CD4-positive, alpha-beta T cell treated with Interferon alpha-2 for 1 hour (primary cell): Measurements from ENCODE around the gene SDK1.
"Not testable (repeated sequence)": the region's sequence is repeated elsewhere in the genome, so short reads cannot be mapped to it uniquely, and the experiment has no call there.

Source experiments
- DNase-seq, 2 donors: peaks; one replicate each; pipeline ENCODE4 v3.0.0-alpha.2; 2020 to 2022

Gene SDK1

GRCh38 chr7:3896169-3896765 is 595.2 kb downstream of the SDK1 start:
- no peak for DNase-seq

GRCh38 chr7:3897430-3898372 is 596.6 kb downstream of the SDK1 start:
- peak; percentile 38 to 62 for DNase-seq

DNA sequence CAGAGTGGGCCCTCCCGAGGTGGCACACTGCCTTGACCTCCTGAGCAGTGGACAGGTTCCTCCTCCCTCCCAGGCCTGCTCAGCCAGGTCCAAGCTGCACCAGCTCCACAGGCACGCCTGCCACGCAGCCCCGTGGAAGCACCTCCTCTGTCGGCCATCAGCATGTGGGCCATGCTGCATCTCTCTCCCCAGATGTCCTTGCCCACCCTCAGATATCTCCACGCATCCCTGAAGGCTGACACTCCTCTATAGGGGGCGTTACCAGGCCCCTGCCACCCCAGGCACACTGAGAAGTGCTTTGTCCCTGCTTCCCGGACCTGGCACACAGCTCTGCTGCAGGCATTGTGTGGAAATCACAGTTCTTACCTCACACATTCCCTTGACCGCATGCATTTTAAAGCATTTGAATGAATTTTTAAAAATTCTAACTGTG is 598.5 kb downstream of the SDK1 start:
- DNase-seq, result no peak

DNA sequence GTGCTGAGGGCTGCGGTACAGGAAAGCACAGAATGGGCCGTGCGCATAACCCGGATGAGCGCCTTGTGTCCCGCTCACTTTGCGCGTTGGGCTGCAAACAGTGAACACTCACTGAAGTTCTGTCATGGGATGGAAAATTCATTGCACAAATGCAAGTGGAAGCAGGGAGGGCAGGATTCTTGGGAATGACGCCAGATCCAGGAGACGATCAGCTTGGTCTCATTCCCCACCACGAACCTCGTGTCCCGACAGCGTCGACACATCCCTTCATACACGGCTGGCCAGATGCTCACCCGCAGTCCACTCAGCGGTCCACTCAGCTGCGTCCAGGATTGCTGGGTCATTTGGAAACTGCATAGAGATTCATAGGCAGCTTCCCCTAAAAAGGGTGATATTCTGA is 607.1 kb downstream of the SDK1 start:
- DNase-seq, result no peak

GRCh38 chr7:3909128-3909527 is 608.1 kb downstream of the SDK1 start:
- DNase-seq, result no peak

DNA sequence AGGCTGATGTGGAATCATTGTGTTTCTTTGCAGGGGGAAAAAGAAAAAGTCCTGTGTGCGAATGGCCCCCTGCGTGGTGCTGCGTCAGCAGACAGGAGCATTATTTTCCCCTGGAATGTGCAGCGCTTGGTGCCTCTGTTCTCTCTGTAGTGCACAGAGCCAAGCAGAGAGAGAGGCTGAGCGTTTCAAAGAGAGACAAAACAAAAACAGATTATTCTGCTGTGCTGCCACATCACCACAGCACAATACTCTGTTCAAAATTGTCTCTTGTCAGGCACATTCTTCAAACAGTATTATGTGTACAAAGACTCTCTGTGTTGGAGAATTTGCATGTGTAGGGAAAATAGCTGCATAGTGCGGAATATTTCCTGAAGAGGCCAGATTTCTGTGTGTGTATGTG is 609.0 kb downstream of the SDK1 start:
- no peak for DNase-seq

DNA sequence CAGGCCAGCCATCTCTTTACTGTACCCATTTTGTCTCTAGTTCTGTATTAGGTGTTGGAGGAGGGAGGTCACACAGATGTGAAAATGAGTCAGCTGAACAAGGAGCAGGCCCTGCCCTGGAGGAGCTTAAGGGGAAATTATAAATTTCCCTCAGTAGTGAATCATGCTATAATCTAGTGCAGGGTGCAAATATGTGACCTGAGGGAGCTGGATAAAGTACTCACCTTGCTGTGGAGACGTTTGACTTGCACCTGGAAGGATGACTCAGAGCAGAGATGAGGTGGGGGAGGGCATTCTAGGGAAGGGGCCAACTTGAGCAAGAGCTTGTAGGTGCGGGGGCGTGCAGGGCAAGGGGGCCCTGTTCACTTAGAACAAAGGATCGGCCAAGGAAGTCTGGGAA is 610.6 kb downstream of the SDK1 start:
- DNase-seq, result no peak

GRCh38 chr7:3912291-3912690 is 611.2 kb downstream of the SDK1 start:
- no peak for DNase-seq

DNA sequence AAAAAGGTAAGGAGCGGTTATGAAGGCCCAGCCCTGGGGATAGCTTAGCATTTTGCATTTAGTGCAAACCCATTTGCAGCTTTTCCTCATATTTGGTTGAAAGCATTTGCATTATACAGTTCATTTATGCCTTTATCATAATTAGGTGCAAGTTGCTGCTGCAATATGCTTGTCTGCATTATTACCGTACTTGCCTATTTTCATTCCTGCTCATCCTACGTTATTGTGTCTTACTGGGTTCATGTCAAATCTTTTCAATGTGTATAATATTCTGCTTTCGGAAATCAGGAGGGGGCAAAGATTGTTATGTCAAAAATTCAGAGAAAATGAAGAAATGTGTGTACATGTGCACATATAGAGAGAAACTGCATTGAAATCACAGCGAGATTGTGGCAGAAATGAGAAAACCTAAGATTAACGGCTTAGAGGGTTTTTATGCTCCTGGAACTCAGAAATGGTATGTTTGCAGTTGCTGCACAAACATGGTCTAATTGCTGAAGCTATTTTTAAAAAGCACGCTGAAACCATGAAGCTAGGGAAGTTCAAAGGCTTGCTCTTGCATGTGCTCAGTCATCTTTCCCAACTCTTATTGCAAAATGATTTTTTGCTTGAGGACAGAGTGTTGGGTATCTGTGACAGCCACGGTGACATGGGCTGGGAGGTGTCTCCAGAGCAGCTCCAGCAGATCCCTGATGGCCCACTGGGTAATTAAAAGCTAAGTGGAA is 613.2 kb downstream of the SDK1 start:
- DNase-seq, result no peak

GRCh38 chr7:3915337-3915878 is 614.4 kb downstream of the SDK1 start:
- no peak for DNase-seq

DNA sequence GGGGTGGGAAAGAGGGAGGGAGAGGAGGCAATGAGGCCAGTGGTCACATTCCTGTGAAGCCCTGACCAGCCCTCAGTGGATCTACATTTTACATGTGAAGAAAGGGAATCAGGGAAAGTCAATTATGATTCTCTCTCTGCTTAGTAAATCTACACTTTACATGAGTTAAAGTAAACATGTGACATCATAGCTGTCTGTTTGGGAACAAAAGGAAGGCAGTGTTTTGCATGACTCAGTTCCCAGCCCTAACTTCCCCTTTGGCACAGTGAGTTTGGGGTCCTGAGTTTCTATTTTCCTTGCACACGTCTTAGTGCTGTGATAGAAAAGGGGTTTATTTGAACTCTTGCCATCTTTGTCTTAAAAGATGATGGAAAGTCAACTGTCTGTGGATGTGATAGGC is 615.1 kb downstream of the SDK1 start:
- DNase-seq, result no peak

DNA sequence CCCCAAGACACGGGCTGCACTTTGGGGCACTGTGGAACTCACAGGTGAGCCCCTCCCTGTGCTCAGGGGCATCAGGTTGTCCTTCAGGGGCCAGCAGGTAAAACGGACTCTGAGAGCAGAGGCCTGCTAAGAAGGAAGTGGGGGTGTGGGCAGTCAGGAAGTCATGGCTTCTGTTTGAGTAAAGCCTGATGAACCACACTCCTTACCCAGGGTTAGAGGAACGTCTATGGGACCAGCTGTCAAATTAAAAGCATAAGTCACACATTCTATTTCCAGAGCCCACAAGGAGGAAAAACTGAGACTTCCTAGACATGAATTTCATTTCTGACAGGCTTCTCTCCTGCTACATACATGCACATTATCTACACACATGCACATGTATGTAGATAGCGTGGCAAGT is 616.4 kb downstream of the SDK1 start:
- no peak for DNase-seq

DNA sequence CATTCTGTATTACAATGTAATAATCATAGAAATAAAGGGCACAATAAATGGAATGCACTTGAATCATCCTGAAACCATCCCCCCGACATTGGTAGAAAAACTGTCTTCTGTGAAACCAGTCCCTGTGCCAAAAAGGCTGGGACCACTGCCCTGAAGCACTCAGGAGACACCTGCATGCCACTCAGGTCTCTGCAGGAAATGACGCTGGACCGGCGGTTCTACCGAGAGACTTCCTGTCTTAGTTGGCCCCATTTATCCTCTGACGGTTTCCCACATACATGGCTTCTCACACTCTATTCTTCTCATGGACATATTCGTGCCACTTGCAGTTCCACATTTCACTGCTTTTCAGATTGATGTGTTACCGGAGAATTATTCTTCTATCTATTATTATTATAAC is 617.5 kb downstream of the SDK1 start:
- no peak for DNase-seq

DNA sequence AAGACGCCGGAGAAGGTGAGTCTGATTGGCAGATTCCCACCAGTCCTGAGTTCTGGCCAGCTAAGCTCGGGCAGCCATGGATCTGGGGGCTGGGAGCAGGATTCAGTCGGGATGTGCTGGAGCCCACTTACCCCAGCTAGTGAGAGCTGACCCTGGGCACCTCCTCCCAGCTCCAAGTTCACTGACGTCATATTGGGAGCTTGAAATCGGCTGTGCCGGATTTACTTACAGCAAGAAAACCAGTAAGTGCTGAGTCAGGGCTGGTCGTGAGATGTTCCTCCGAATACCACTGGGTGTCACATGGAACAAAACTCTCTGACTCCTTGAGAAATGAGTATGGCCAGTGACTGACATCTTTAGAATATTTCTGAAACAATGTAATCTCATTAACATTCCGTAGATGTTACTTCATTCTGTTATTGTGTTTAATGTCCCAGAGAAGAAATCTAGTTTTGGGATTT is 621.2 kb downstream of the SDK1 start:
- no peak for DNase-seq

- DNase-seq, result no peak
These were observed 622.4 kb downstream of the SDK1 start for GRCh38 chr7:3923307-3923918.

DNA sequence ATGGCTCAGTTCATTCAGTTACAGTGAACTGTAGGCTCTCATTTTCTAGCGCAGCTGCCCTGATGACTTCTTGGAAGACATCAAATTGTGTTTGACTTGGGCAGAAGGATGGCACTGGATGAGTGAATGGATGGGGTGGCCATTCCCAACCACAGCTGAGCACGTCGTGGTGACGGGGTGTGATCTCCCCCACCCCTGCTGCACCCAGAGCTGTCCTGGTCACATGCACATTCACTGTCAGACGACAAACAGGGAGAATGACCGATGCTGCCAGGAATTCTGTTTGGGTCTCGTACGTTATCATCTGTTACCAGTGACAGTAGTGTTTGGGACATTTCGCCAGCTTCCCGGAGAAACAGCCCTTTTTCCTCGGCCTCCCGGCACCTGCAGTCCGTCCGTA is 623.2 kb downstream of the SDK1 start:
- DNase-seq, result no peak

DNA sequence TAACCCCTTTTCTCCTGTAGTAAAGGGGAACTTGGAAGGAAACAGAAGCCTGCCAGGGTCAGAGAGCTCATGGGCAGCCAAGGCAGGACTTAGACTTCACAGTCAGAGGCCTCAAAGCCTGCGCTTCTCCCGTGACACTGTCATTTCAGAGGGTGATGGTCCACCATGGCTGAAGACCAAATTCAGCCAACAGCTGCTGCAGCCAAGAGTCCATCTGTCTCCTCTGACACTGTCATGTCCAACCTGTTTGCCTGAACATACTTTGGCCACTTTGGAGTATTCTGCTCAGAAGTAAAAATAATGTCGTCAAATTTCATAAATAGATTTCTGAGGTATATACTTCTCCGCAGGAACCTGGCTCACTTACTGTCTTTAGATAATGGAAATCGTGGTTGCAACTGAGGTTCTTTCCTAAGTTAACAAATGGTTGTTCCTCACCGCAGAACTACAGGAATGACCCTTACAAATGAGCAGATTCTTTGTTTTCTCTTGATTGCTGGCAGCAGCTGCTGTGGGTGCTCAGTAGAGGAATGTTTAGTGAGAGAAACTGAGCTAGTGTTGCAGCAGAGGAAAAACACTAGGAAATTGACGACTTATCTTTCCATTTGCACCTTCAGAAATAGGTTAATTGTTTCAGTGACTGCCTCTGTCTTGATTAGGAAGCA is 626.5 kb downstream of the SDK1 start:
- DNase-seq, result no peak

DNA sequence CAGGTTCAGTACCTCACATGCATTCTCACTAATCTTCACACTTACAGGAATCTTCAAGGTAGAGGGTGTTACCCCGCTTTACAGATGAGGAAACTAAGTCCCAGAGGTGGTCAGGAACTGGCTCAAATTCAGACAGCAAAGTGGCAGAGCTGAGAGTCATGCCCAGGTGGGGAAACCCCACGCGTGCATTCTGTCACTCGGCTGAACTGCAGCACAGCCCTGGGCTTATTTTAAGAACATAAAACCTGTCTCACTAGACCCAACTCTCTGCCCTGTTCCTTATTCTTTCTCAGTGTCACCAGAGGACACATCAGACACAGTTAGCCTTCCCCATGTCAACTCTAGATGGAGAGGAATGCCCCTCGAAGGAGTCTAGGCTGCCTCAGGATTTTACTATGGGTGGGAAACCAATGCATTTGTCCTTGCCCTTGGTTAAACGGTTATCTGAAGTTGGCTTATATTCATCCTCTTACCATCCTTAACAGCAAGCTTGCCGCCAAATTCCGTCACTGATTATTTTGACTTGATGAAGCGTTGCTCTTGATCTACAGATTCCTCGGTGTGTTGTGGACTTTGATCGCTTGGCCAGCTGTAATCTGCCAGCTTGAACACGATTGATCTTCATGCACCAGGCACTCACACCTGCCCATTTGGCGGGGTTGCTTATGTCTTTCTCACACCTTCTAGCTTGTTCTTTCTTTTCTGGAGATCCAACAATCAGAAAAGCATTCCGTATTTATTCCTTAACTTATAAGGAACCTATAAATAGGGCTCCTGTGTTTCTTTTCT is 627.9 kb downstream of the SDK1 start:
- no peak for DNase-seq

DNA sequence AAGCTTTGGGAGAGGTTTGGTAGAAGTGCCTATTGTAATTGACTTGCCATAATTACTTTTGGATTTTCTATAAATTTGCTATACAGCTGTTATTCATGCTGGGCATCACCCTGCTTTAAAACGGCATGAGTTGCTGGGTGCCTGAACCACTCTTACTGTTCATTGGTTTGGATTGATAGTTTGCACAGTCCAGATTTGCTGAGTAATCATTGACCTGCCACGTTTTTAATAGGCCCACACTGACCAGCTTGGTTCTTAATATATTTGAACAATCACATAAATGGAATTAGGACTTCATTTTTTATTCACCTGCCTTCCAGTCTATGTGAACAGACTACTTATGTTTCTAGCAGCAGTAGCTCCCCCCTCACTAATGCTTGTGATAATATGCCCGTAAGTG is 630.8 kb downstream of the SDK1 start:
- DNase-seq, result no peak

DNA sequence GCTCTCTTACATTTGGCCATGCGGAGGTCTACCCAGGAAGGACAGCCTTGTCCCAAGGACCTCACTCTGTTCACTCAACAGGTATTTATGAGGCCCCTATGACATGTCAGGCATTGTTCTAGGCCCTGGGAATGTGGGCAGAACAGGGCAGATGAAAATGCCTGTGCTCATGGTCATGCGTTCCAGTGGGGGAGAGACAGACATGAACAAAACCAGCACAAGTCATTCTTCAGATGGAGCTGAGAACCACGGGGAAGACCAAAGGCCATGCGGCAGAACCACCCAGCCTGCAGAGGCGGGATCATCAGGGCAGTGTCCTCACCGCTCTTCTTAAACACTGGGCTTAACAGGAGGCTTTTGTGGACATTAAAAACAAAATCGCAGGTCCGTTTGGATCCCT is 636.1 kb downstream of the SDK1 start:
- no peak for DNase-seq

- no peak for DNase-seq
These were observed 636.6 kb downstream of the SDK1 start for GRCh38 chr7:3937605-3938004.

GRCh38 chr7:3941706-3942105 is 640.7 kb downstream of the SDK1 start:
- DNase-seq, result not testable (repeated sequence)
